Thyroid gland (tissue), 4 donors: ENCODE data around the gene KIF20B.

ENCODE experiments used
- CTCF ChIP-seq, 6 experiments: fragments of 200-600 bp in 3 of 6; fragments of 450-650 bp in 3 of 6; sonication (generic) in 3 of 6; IDR thresholded peaks; one replicate each; pipeline ENCODE4 v1.5.1; 2016 to 2019; ENCODE audit warnings: antibody characterized with exemption in 6 of 6, mild to moderate bottlenecking in 2 of 6, inconsistent platforms in 1 of 6, moderate library complexity in 1 of 6
- POLR2A ChIP-seq, 2 donors: fragments of 450-650 bp; IDR thresholded peaks; one replicate each; pipeline ENCODE4 v1.6.1; 2017; ENCODE audit warnings: antibody characterized with exemption in 2 of 2, mild to moderate bottlenecking in 2 of 2, moderate library complexity in 1 of 2

GRCh38 chr10:89655722-89656121 lies 45.7 kb upstream of the KIF20B start:
- TF ChIP-seq CTCF (IDR thresholded peaks at IDR 0.05), result no peak
- TF ChIP-seq POLR2A (IDR thresholded peaks at IDR 0.05), result no peak
